GM18867 (cell line): ENCODE measurements around the gene TLR1.

Experiments
- ATAC-seq: cut with Tn5 transposase; IDR thresholded peaks from one replicate; pipeline ENCODE4 v1.9.1; 2021; ENCODE audit warnings: mild to moderate bottlenecking, moderate library complexity; ENCODE audit not compliant: unreplicated experiment

TLR1 gene

GRCh38 chr4:38747629-38748028 lies 57.0 kb downstream of the TLR1 start:
- no peak for ATAC-seq
